Astrocyte (in vitro differentiated cells and primary cell): ENCODE measurements around the gene TBX18. TPM values are rescaled to one million over a fixed set of nuclear protein-coding genes. Genes with fewer than 3 reads are reported as not detected.

ENCODE experiments used
- DNase-seq: peaks from one replicate; pipeline ENCODE4 v3.0.0-alpha.2; 2010; ENCODE audit warnings: low read depth
- FAIRE-seq: peaks from 2 replicates; lab custom pipeline; 2011; peaks lifted over from hg19 to GRCh38; lab: Jason Lieb, UNC
- H2AFZ ChIP-seq: 2 replicates; pipeline ENCODE4 v1.6.0; 2012; ENCODE audit warnings: low read depth, low read length, inconsistent platforms
- H3K27ac ChIP-seq: 2 replicates; pipeline ENCODE4 v1.5.1; 2011; ENCODE audit warnings: low read depth, low read length, inconsistent platforms
- H3K27me3 ChIP-seq: 2 replicates; pipeline ENCODE4 v1.6.0; 2011; ENCODE audit warnings: low read length, inconsistent platforms; ENCODE audit not compliant: insufficient read depth
- H3K36me3 ChIP-seq: 2 replicates; pipeline ENCODE4 v1.5.1; 2011; ENCODE audit warnings: low read length, inconsistent platforms; ENCODE audit not compliant: insufficient read depth
- H3K4me1 ChIP-seq: 2 replicates; pipeline ENCODE4 v1.5.1; 2011; ENCODE audit warnings: low read length, inconsistent platforms; ENCODE audit not compliant: insufficient read depth
- H3K4me2 ChIP-seq: 2 replicates; pipeline ENCODE4 v1.6.0; 2012; ENCODE audit warnings: low read length, inconsistent platforms
- H3K4me3 ChIP-seq: 2 replicates; pipeline ENCODE4 v1.5.1; 2011; ENCODE audit warnings: low read depth, mild to moderate bottlenecking, low read length, inconsistent platforms; ENCODE audit not compliant: insufficient read depth
- H3K79me2 ChIP-seq: 2 replicates; pipeline ENCODE4 v1.6.0; 2012; ENCODE audit warnings: mild to moderate bottlenecking, low read length, inconsistent platforms; ENCODE audit not compliant: insufficient read depth
- H3K9ac ChIP-seq: 2 replicates; pipeline ENCODE4 v1.6.0; 2012; ENCODE audit warnings: mild to moderate bottlenecking, low read length, inconsistent platforms
- H3K9me3 ChIP-seq: 2 replicates; pipeline ENCODE4 v1.5.1; 2012; ENCODE audit warnings: low read depth, mild to moderate bottlenecking, low read length, inconsistent platforms; ENCODE audit not compliant: insufficient read depth
- H4K20me1 ChIP-seq: 2 replicates; pipeline ENCODE4 v1.6.0; 2012; ENCODE audit warnings: low read length, inconsistent platforms; ENCODE audit not compliant: insufficient read depth
- H3K27ac Mint-ChIP-seq: one replicate; pipeline ENCODE4 v1.8.0; 2021; ENCODE audit warnings: mild to moderate bottlenecking, mixed read lengths; ENCODE audit not compliant: unreplicated experiment
- H3K27me3 Mint-ChIP-seq: one replicate; pipeline ENCODE4 v1.8.0; 2021; ENCODE audit warnings: low read depth, mixed read lengths; ENCODE audit not compliant: unreplicated experiment
- H3K36me3 Mint-ChIP-seq: one replicate; pipeline ENCODE4 v1.8.0; 2021; ENCODE audit warnings: low read depth, mixed read lengths; ENCODE audit not compliant: unreplicated experiment
- H3K4me1 Mint-ChIP-seq: one replicate; pipeline ENCODE4 v1.8.0; 2021; ENCODE audit warnings: low read depth, mixed read lengths; ENCODE audit not compliant: unreplicated experiment
- H3K4me3 Mint-ChIP-seq: one replicate; pipeline ENCODE4 v1.8.0; 2021; ENCODE audit warnings: mild to moderate bottlenecking, moderate library complexity, mixed read lengths; ENCODE audit not compliant: unreplicated experiment
- H3K9me3 Mint-ChIP-seq: one replicate; pipeline ENCODE4 v1.8.0; 2021; ENCODE audit warnings: mild to moderate bottlenecking, mixed read lengths; ENCODE audit not compliant: unreplicated experiment
- EZH2 ChIP-seq: IDR thresholded peaks from 2 replicates; pipeline ENCODE4 v1.6.1; 2012; ENCODE audit warnings: mild to moderate bottlenecking, low read length, inconsistent platforms; ENCODE audit not compliant: insufficient read depth
- total RNA-seq: library from RNA; stranded (reverse); gene quantifications from 2 replicates; pipeline ENCODE4 v1.2.1, GENCODE V29; 2021
- TF ChIP-seq, protein P1 (sequence below): IDR thresholded peaks from 2 replicates; pipeline ENCODE4 v1.5.1; 2011; ENCODE audit warnings: low read depth, mild to moderate bottlenecking, inconsistent platforms, low read length, moderate library complexity; ENCODE audit not compliant: insufficient read depth

TBX18 gene
- total RNA-seq, 1 donor from 2014 or later = 12.5 TPM

DNA sequence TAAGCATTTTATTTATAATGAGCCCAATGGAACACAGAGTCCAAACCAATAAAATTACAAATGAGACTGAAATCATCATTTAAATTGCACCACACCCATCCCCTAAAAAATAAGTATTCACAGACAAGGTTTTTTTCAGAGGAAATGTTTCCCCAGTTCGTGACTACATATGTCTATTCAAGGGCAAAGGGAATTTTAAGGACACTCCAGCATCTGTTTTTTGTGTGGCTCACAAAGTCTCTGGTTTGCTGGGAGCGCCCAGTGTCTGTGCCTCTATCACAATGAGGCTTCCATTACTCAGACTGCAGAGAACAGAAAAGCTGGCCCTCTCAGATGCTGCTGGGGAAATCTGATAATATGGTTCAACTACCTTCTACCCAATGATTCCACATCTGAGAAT is 16.0 kb downstream of the TBX18 start:
- no peak overlapping the region for H3K4me3 ChIP-seq
- H3K27ac Mint-ChIP-seq = no peak overlapping the region
- no peak overlapping the region for H2AFZ ChIP-seq
- no peak overlapping the region for H3K27ac ChIP-seq
- TF ChIP-seq, protein P1, sequence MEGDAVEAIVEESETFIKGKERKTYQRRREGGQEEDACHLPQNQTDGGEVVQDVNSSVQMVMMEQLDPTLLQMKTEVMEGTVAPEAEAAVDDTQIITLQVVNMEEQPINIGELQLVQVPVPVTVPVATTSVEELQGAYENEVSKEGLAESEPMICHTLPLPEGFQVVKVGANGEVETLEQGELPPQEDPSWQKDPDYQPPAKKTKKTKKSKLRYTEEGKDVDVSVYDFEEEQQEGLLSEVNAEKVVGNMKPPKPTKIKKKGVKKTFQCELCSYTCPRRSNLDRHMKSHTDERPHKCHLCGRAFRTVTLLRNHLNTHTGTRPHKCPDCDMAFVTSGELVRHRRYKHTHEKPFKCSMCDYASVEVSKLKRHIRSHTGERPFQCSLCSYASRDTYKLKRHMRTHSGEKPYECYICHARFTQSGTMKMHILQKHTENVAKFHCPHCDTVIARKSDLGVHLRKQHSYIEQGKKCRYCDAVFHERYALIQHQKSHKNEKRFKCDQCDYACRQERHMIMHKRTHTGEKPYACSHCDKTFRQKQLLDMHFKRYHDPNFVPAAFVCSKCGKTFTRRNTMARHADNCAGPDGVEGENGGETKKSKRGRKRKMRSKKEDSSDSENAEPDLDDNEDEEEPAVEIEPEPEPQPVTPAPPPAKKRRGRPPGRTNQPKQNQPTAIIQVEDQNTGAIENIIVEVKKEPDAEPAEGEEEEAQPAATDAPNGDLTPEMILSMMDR = no peak
- TF ChIP-seq EZH2 = no peak
- H3K9me3 Mint-ChIP-seq = no peaks in the 10 kb centered on the region
- no peak overlapping the region for H3K4me2 ChIP-seq
- H3K79me2 ChIP-seq = peaks cover 39% of the 10 kb centered on the region
- no peak overlapping the region for H3K4me3 Mint-ChIP-seq
- H3K27me3 ChIP-seq = no peaks in the 10 kb centered on the region
- H3K36me3 Mint-ChIP-seq = peaks cover 6% of the 10 kb centered on the region
- H3K9me3 ChIP-seq = no peaks in the 10 kb centered on the region
- H3K4me1 ChIP-seq = no peaks in the 10 kb centered on the region
- H4K20me1 ChIP-seq = no peaks in the 10 kb centered on the region
- H3K36me3 ChIP-seq = peaks cover 2% of the 10 kb centered on the region
- FAIRE-seq (no peak), DNase-seq (no peak)
- no peaks in the 10 kb centered on the region for H3K27me3 Mint-ChIP-seq
- H3K4me1 Mint-ChIP-seq = peaks cover 5% of the 10 kb centered on the region
- no peak overlapping the region for H3K9ac ChIP-seq

DNA sequence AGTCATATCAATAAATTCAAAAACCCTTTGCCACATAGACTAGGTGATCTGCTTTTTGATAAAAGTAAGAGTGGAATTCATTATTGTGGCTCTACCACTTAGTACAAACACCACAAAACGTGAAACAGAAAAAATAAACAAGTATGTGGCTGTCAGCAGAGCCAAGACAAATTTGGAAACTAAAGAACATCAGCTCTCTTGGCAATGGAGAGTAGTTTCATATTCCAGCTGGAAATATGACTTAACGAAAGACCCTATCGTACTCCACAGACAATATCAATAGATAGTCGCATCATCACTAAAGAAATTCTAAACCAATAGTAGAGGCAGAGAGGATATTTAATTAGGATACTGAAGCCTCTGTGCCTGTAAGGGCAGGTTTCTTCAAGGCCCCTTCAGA is 20.8 kb downstream of the TBX18 start:
- peaks cover 2% of the 10 kb centered on the region for H3K36me3 Mint-ChIP-seq
- no peak for FAIRE-seq

GRCh38 chr6:84740385-84740784 is 24.0 kb downstream of the TBX18 start:
- no peaks in the 10 kb centered on the region for H3K27me3 ChIP-seq
- H3K36me3 Mint-ChIP-seq = peaks cover 19% of the 10 kb centered on the region
- H3K79me2 ChIP-seq = no peaks in the 10 kb centered on the region
- no peak overlapping the region for H2AFZ ChIP-seq
- no peaks in the 10 kb centered on the region for H3K27me3 Mint-ChIP-seq
- no peaks in the 10 kb centered on the region for H4K20me1 ChIP-seq
- no peak overlapping the region for H3K4me3 ChIP-seq
- peaks cover 14% of the 10 kb centered on the region for H3K36me3 ChIP-seq
- no peaks in the 10 kb centered on the region for H3K9me3 ChIP-seq
- H3K27ac Mint-ChIP-seq = no peak overlapping the region
- no peak overlapping the region for H3K9ac ChIP-seq
- FAIRE-seq = no peak
- peaks cover 20% of the 10 kb centered on the region for H3K4me1 Mint-ChIP-seq
- TF ChIP-seq EZH2 = no peak
- TF ChIP-seq, protein P1 = no peak
- no peak for DNase-seq
- H3K4me2 ChIP-seq = no peak overlapping the region
- no peak overlapping the region for H3K27ac ChIP-seq
- H3K4me1 ChIP-seq = no peaks in the 10 kb centered on the region
- H3K9me3 Mint-ChIP-seq = peaks cover 6% of the 10 kb centered on the region
- H3K4me3 Mint-ChIP-seq = no peak overlapping the region

More for the DNA sequence above, 20.8 kb downstream of the TBX18 start:
- no peaks in the 10 kb centered on the region for H3K27me3 ChIP-seq
- H3K36me3 ChIP-seq = peaks cover 11% of the 10 kb centered on the region
- no peaks in the 10 kb centered on the region for H3K9me3 Mint-ChIP-seq
- no peaks in the 10 kb centered on the region for H3K4me1 ChIP-seq
- DNase-seq = no peak
- no peak overlapping the region for H3K27ac ChIP-seq
- peaks cover 9% of the 10 kb centered on the region for H3K79me2 ChIP-seq
- TF ChIP-seq, protein P1 = no peak
- no peak for TF ChIP-seq EZH2
- H3K4me2 ChIP-seq = no peak overlapping the region
- no peak overlapping the region for H3K4me3 ChIP-seq
- H3K27ac Mint-ChIP-seq = no peak overlapping the region
- H3K27me3 Mint-ChIP-seq = no peaks in the 10 kb centered on the region
- H4K20me1 ChIP-seq = no peaks in the 10 kb centered on the region
- H2AFZ ChIP-seq = no peak overlapping the region
- peaks cover 17% of the 10 kb centered on the region for H3K4me1 Mint-ChIP-seq
- no peak overlapping the region for H3K9ac ChIP-seq
- no peak overlapping the region for H3K4me3 Mint-ChIP-seq
- H3K9me3 ChIP-seq = no peaks in the 10 kb centered on the region
